ENCODE measurements around the gene RAET1G. TPM values are rescaled to one million over a fixed set of nuclear protein-coding genes. Genes with fewer than 3 reads are reported as not detected.
"Not testable (repeated sequence)": the region's sequence is repeated elsewhere in the genome, so short reads cannot be mapped to it uniquely, and the experiment has no call there.

The RAET1G gene
- total and polyA plus RNA-seq, 12 donors: 0.22 to 40.7 (median 11.6) TPM

GRCh38 chr6:149895833-149896271 lies 27.1 kb downstream of the RAET1G start:
- Histone ChIP-seq H3K27me3 (no peaks in the 10 kb centered on the region), H3K4me1 (replicated peaks in 1 of 2) (peaks cover 31 to 36% of the 10 kb centered on the region in 2 donors), H3K4me3 (no peak overlapping the region), H3K27ac (peak overlapping the region; percentile 3 to 88 (median 84)), H3K36me3 (replicated peaks in 1 of 2) (no peaks in the 10 kb centered on the region), H3K9me3 (replicated peaks in 1 of 3) (no peaks in the 10 kb centered on the region)
- WGBS, 4 donors: 26 to 44% (median 41%) methylated on average over 5 of the region's 5 CpGs
- TF ChIP-seq POLR2A (IDR thresholded peaks at IDR 0.05) (no peak), CTCF (IDR thresholded peaks at IDR 0.05) (no peak)
- intact Hi-C loops (cut with DNase I): no loop called here
- peak; percentile 63 to 90 (median 75) for DNase-seq

- peak in 6 of 7 donors; percentile 61 to 83 (median 73) for DNase-seq
- TF ChIP-seq CTCF (IDR thresholded peaks at IDR 0.05): no peak
- TF ChIP-seq POLR2A (IDR thresholded peaks at IDR 0.05): peak in 1 of 2 donors; percentile 36
- Histone ChIP-seq H3K4me3 (no peak overlapping the region), H3K27ac (peak overlapping the region; percentile 3 to 88 (median 84)), H3K4me1 (replicated peaks in 1 of 2) (peaks cover 31 to 36% of the 10 kb centered on the region in 2 donors), H3K9me3 (replicated peaks in 1 of 3) (no peaks in the 10 kb centered on the region), H3K27me3 (no peaks in the 10 kb centered on the region), H3K36me3 (replicated peaks in 1 of 2) (no peaks in the 10 kb centered on the region)
- intact Hi-C loops (cut with DNase I): no loop called here
- WGBS, 4 donors: 25 to 39% (median 33%) methylated on average over 3 to 7 of the region's 7 CpGs
These were observed 27.8 kb downstream of the RAET1G start for GRCh38 chr6:149895048-149895590.

- not testable (repeated sequence) for H3K4me3 ChIP-seq, DNase-seq
These were observed 31.1 kb downstream of the RAET1G start for GRCh38 chr6:149891864-149892263.

GRCh38 chr6:149891259-149891658 lies 31.7 kb downstream of the RAET1G start:
- intact Hi-C loops (cut with DNase I): no loop called here
- Histone ChIP-seq H3K9me3 (replicated peaks in 1 of 3) (no peaks in the 10 kb centered on the region), H3K27ac (no peak overlapping the region), H3K27me3 (no peaks in the 10 kb centered on the region), H3K36me3 (replicated peaks in 1 of 2) (no peaks in the 10 kb centered on the region), H3K4me3 (no peak overlapping the region), H3K4me1 (replicated peaks in 1 of 2) (peaks cover 16 to 28% of the 10 kb centered on the region in 2 donors)
- 87 to 94% (median 92%) methylated on average over 3 of the region's 3 CpGs for WGBS, 4 donors
- TF ChIP-seq CTCF (IDR thresholded peaks at IDR 0.05): no peak
- no peak for TF ChIP-seq POLR2A (IDR thresholded peaks at IDR 0.05)
- DNase-seq: no peak

More at GRCh38 chr6:149891864-149892263, 31.1 kb downstream of the RAET1G start:
- intact Hi-C loops (cut with DNase I); H3K36me3 ChIP-seq (replicated peaks in 1 of 2); H3K27ac ChIP-seq; H3K9me3 ChIP-seq (replicated peaks in 1 of 3); H3K27me3 ChIP-seq: not testable (repeated sequence)
- H3K4me1 ChIP-seq (replicated peaks in 1 of 2): peaks cover 23 to 34% of the 10 kb centered on the region in 2 donors
- WGBS, 4 donors: 75 to 84% (median 81%) methylated on average over 6 of the region's 6 CpGs

- WGBS, 4 donors: 71 to 79% (median 76%) methylated on average over 6 of the region's 6 CpGs
- TF ChIP-seq POLR2A (IDR thresholded peaks at IDR 0.05): no peak
- no peak for TF ChIP-seq CTCF (IDR thresholded peaks at IDR 0.05)
These were observed 32.3 kb downstream of the RAET1G start for GRCh38 chr6:149890629-149891045.

More at GRCh38 chr6:149890629-149891045, 32.3 kb downstream of the RAET1G start:
- no peak for DNase-seq
- no peaks in the 10 kb centered on the region for H3K36me3 ChIP-seq (replicated peaks in 1 of 2)
- H3K27me3 ChIP-seq: no peaks in the 10 kb centered on the region
- no peak overlapping the region for H3K27ac ChIP-seq
- peaks cover 10 to 22% of the 10 kb centered on the region in 2 donors for H3K4me1 ChIP-seq (replicated peaks in 1 of 2)
- intact Hi-C loops (cut with DNase I): no loop called here
- H3K4me3 ChIP-seq: no peak overlapping the region
- no peaks in the 10 kb centered on the region for H3K9me3 ChIP-seq (replicated peaks in 1 of 3)
